Measurements from ENCODE around the gene AGAP5. TPM values are rescaled to one million over a fixed set of nuclear protein-coding genes. Genes with fewer than 3 reads are reported as not detected.
"Not testable (repeated sequence)": the region's sequence is repeated elsewhere in the genome, so short reads cannot be mapped to it uniquely, and the experiment has no call there.

The AGAP5 gene
- polyA plus RNA-seq, 3 donors, result 0.23 to 8.9 (median 0.44) TPM

GRCh38 chr10:73698819-73699218, 910 bp upstream of the AGAP5 start:
- H3K27me3 Mint-ChIP-seq (ENCODE audit: low read depth in 3 of 3); H3K9ac ChIP-seq (ENCODE audit: insufficient read depth, low read length, poor library complexity, severe bottlenecking); H3K9me3 Mint-ChIP-seq; H3K4me2 ChIP-seq (replicated peaks; ENCODE audit: extremely low read depth, low read length, poor library complexity, severe bottlenecking); H4K20me1 ChIP-seq (ENCODE audit: insufficient read depth, low read length); intact Hi-C loops (cut with micrococcal nuclease); H2AFZ ChIP-seq (ENCODE audit: insufficient read depth, low read depth, low read length, poor library complexity, severe bottlenecking); H3K36me3 ChIP-seq (replicated peaks in 1 of 2; ENCODE audit: control insufficient read depth in 1 of 2, insufficient read depth in 2 of 2, low read length in 2 of 2); H3K27ac ChIP-seq (ENCODE audit: low read depth in 1 of 2, low read length in 2 of 2); H3K79me2 ChIP-seq (ENCODE audit: insufficient read depth, low read length); H3K27me3 ChIP-seq (ENCODE audit: control insufficient read depth in 2 of 2, insufficient read depth in 2 of 2, low read length in 2 of 2); DNase-seq; H3K4me3 ChIP-seq (replicated peaks in 1 of 3; ENCODE audit: low read depth in 2 of 3, low read length in 3 of 3); H3K9me3 ChIP-seq (replicated peaks in 1 of 2; ENCODE audit: control insufficient read depth in 1 of 2, insufficient read depth in 1 of 2, low read length in 2 of 2); H3K4me1 ChIP-seq (ENCODE audit: control insufficient read depth in 1 of 2, insufficient read depth in 2 of 2, low read length in 2 of 2); H3K27ac Mint-ChIP-seq; H3K4me3 Mint-ChIP-seq: not testable (repeated sequence)
- Mint-ChIP-seq H3K4me1 (peaks cover 24% of the 10 kb centered on the region), H3K36me3 (peaks cover 24 to 28% of the 10 kb centered on the region in 2 donors)
- no CpG with 5 or more reads among the region's 2 CpGs for WGBS (ENCODE audit: insufficient coverage)

GRCh38 chr10:73695302-73695701, 2.6 kb downstream of the AGAP5 start:
- H3K4me3 ChIP-seq (replicated peaks in 1 of 3; ENCODE audit: low read depth in 2 of 3, low read length in 3 of 3); H3K4me1 ChIP-seq (ENCODE audit: control insufficient read depth in 1 of 2, insufficient read depth in 2 of 2, low read length in 2 of 2); H4K20me1 ChIP-seq (ENCODE audit: insufficient read depth, low read length); H3K27ac Mint-ChIP-seq; H3K27me3 Mint-ChIP-seq (ENCODE audit: low read depth in 3 of 3); intact Hi-C loops (cut with micrococcal nuclease); H3K9me3 ChIP-seq (replicated peaks in 1 of 2; ENCODE audit: control insufficient read depth in 1 of 2, insufficient read depth in 1 of 2, low read length in 2 of 2); H3K4me1 Mint-ChIP-seq; DNase-seq; H3K9me3 Mint-ChIP-seq; H3K79me2 ChIP-seq (ENCODE audit: insufficient read depth, low read length); H3K4me2 ChIP-seq (replicated peaks; ENCODE audit: extremely low read depth, low read length, poor library complexity, severe bottlenecking); H3K36me3 ChIP-seq (replicated peaks in 1 of 2; ENCODE audit: control insufficient read depth in 1 of 2, insufficient read depth in 2 of 2, low read length in 2 of 2); H3K27ac ChIP-seq (ENCODE audit: low read depth in 1 of 2, low read length in 2 of 2); H3K4me3 Mint-ChIP-seq; H2AFZ ChIP-seq (ENCODE audit: insufficient read depth, low read depth, low read length, poor library complexity, severe bottlenecking); H3K27me3 ChIP-seq (ENCODE audit: control insufficient read depth in 2 of 2, insufficient read depth in 2 of 2, low read length in 2 of 2); H3K9ac ChIP-seq (ENCODE audit: insufficient read depth, low read length, poor library complexity, severe bottlenecking): not testable (repeated sequence)
- H3K36me3 Mint-ChIP-seq, result peaks cover 25 to 32% of the 10 kb centered on the region in 2 donors

- H3K27ac ChIP-seq (ENCODE audit: low read depth in 1 of 2, low read length in 2 of 2); H3K4me1 ChIP-seq (ENCODE audit: control insufficient read depth in 1 of 2, insufficient read depth in 2 of 2, low read length in 2 of 2); H3K4me3 ChIP-seq (replicated peaks in 1 of 3; ENCODE audit: low read depth in 2 of 3, low read length in 3 of 3); H3K79me2 ChIP-seq (ENCODE audit: insufficient read depth, low read length); H3K9me3 Mint-ChIP-seq; H3K27ac Mint-ChIP-seq; H3K4me2 ChIP-seq (replicated peaks; ENCODE audit: extremely low read depth, low read length, poor library complexity, severe bottlenecking); H3K27me3 ChIP-seq (ENCODE audit: control insufficient read depth in 2 of 2, insufficient read depth in 2 of 2, low read length in 2 of 2); intact Hi-C loops (cut with micrococcal nuclease); H3K36me3 ChIP-seq (replicated peaks in 1 of 2; ENCODE audit: control insufficient read depth in 1 of 2, insufficient read depth in 2 of 2, low read length in 2 of 2); H3K9ac ChIP-seq (ENCODE audit: insufficient read depth, low read length, poor library complexity, severe bottlenecking); H3K27me3 Mint-ChIP-seq (ENCODE audit: low read depth in 3 of 3); H4K20me1 ChIP-seq (ENCODE audit: insufficient read depth, low read length); H3K9me3 ChIP-seq (replicated peaks in 1 of 2; ENCODE audit: control insufficient read depth in 1 of 2, insufficient read depth in 1 of 2, low read length in 2 of 2); H3K4me1 Mint-ChIP-seq; H3K4me3 Mint-ChIP-seq; DNase-seq; H2AFZ ChIP-seq (ENCODE audit: insufficient read depth, low read depth, low read length, poor library complexity, severe bottlenecking): not testable (repeated sequence)
- peaks cover 25 to 29% of the 10 kb centered on the region in 2 donors for H3K36me3 Mint-ChIP-seq
- WGBS (ENCODE audit: insufficient coverage), result 90% methylated on average over 2 of the region's 6 CpGs
These were observed 7.2 kb downstream of the AGAP5 start for GRCh38 chr10:73690755-73691154.

GRCh38 chr10:73689596-73689995, 8.3 kb downstream of the AGAP5 start:
- H3K4me1 ChIP-seq (ENCODE audit: control insufficient read depth in 1 of 2, insufficient read depth in 2 of 2, low read length in 2 of 2); H2AFZ ChIP-seq (ENCODE audit: insufficient read depth, low read depth, low read length, poor library complexity, severe bottlenecking); H3K27ac ChIP-seq (ENCODE audit: low read depth in 1 of 2, low read length in 2 of 2); DNase-seq; H3K4me3 ChIP-seq (replicated peaks in 1 of 3; ENCODE audit: low read depth in 2 of 3, low read length in 3 of 3); H3K9ac ChIP-seq (ENCODE audit: insufficient read depth, low read length, poor library complexity, severe bottlenecking); H3K36me3 ChIP-seq (replicated peaks in 1 of 2; ENCODE audit: control insufficient read depth in 1 of 2, insufficient read depth in 2 of 2, low read length in 2 of 2); H3K27ac Mint-ChIP-seq; H4K20me1 ChIP-seq (ENCODE audit: insufficient read depth, low read length); intact Hi-C loops (cut with micrococcal nuclease); H3K4me1 Mint-ChIP-seq; H3K79me2 ChIP-seq (ENCODE audit: insufficient read depth, low read length); H3K9me3 ChIP-seq (replicated peaks in 1 of 2; ENCODE audit: control insufficient read depth in 1 of 2, insufficient read depth in 1 of 2, low read length in 2 of 2); H3K27me3 Mint-ChIP-seq (ENCODE audit: low read depth in 3 of 3); H3K27me3 ChIP-seq (ENCODE audit: control insufficient read depth in 2 of 2, insufficient read depth in 2 of 2, low read length in 2 of 2); H3K4me2 ChIP-seq (replicated peaks; ENCODE audit: extremely low read depth, low read length, poor library complexity, severe bottlenecking); H3K4me3 Mint-ChIP-seq; H3K9me3 Mint-ChIP-seq: not testable (repeated sequence)
- 100% methylated on average over 2 of the region's 28 CpGs for WGBS (ENCODE audit: insufficient coverage)
- peaks cover 27 to 33% of the 10 kb centered on the region in 2 donors for H3K36me3 Mint-ChIP-seq
